ENCODE measurements around the gene DNPH1.

DNPH1 gene

DNA sequence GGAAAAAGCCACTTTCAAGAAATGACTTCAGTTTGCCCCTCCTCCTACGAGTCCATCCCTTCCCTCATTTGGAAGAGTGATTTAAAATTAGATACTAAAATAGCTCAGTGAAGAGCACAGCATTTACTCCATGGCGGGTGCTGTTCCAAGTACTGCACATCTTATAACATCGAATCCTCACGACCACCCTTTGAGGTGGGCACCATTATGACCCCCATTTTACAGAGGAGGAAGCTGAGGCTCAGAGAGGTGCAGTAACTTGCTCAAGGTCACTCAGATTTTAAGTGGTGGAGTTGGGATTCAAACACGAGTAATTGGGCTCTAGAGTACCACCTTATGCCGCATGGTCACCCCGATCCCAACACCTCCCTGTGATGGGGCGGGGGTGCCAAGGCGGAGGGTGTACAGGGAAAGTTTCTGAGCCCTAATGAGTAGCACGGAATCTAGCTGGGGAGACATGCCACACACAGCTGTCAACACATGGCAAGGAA is 39.5 kb upstream of the DNPH1 start:
- Mint-ChIP-seq H3K4me3 (peak overlapping the region; percentile 65), H3K27ac (no peak overlapping the region), H3K36me3 (no peaks in the 10 kb centered on the region), H3K9me3 (no peaks in the 10 kb centered on the region), H3K4me1 (peaks cover 19% of the 10 kb centered on the region)
- DNase-seq (ENCODE audit: low spot score in 2 of 2): no peak
- ATAC-seq: no peak

- H3K9me3 Mint-ChIP-seq: no peaks in the 10 kb centered on the region
- DNase-seq (ENCODE audit: low spot score in 2 of 2) (no peak), ATAC-seq (no peak)
- no peak overlapping the region for H3K27ac Mint-ChIP-seq
- peak overlapping the region; percentile 65 for H3K4me3 Mint-ChIP-seq
- H3K4me1 Mint-ChIP-seq: peaks cover 24% of the 10 kb centered on the region
- no peaks in the 10 kb centered on the region for H3K36me3 Mint-ChIP-seq
These were observed 39.0 kb upstream of the DNPH1 start for GRCh38 chr6:43268355-43268700.

- no peak for ATAC-seq
- Mint-ChIP-seq H3K4me3 (no peak overlapping the region), H3K27ac (no peak overlapping the region), H3K4me1 (peaks cover 27% of the 10 kb centered on the region), H3K36me3 (no peaks in the 10 kb centered on the region), H3K9me3 (no peaks in the 10 kb centered on the region)
- DNase-seq (ENCODE audit: low spot score in 2 of 2): no peak
These were observed 38.5 kb upstream of the DNPH1 start for GRCh38 chr6:43267619-43268354.

GRCh38 chr6:43265564-43265963 is 36.3 kb upstream of the DNPH1 start:
- Mint-ChIP-seq H3K4me3 (no peak overlapping the region), H3K9me3 (no peaks in the 10 kb centered on the region), H3K36me3 (no peaks in the 10 kb centered on the region), H3K27ac (no peak overlapping the region), H3K4me1 (peaks cover 27% of the 10 kb centered on the region)
- ATAC-seq (no peak), DNase-seq (ENCODE audit: low spot score in 2 of 2) (no peak)

DNA sequence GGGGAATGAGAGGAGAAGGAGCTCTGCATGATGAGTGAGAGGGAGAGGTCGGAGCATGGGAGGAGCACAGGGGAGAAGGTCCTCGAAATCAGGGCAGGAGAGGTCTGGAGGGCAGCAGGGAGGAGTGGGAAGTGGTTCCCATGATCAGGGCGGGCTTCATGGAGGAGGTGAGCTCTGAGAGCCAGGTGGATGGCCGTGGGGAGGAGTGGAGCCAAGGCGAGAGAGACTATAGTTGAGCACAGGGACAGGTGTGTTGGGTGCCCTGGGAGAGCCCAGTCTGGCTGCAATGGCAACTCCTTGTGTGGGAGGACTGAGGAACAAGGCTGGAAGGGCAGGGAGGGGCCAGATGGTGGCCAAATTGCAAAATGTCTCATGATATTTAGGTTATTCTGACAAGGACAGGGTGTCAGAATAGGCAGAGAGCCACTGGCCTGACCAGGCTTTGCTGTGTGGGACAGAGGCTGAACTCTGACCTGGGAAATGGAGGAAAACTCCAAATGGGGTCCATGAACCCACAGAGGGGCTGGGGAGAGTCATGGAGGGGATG is 35.4 kb upstream of the DNPH1 start:
- Mint-ChIP-seq H3K4me3 (no peak overlapping the region), H3K9me3 (no peaks in the 10 kb centered on the region), H3K36me3 (no peaks in the 10 kb centered on the region), H3K4me1 (peaks cover 22% of the 10 kb centered on the region), H3K27ac (peak overlapping the region; percentile 86)
- no peak for ATAC-seq
- DNase-seq (ENCODE audit: low spot score in 2 of 2): no peak

- Mint-ChIP-seq H3K9me3 (no peaks in the 10 kb centered on the region), H3K36me3 (no peaks in the 10 kb centered on the region), H3K4me3 (no peak overlapping the region), H3K27ac (peak overlapping the region; percentile 48), H3K4me1 (peaks cover 18% of the 10 kb centered on the region)
- peak; percentile 53 to 84 for DNase-seq (ENCODE audit: low spot score in 2 of 2)
- ATAC-seq: peak; percentile 94
These were observed 34.3 kb upstream of the DNPH1 start for GRCh38 chr6:43263314-43264178.

DNA sequence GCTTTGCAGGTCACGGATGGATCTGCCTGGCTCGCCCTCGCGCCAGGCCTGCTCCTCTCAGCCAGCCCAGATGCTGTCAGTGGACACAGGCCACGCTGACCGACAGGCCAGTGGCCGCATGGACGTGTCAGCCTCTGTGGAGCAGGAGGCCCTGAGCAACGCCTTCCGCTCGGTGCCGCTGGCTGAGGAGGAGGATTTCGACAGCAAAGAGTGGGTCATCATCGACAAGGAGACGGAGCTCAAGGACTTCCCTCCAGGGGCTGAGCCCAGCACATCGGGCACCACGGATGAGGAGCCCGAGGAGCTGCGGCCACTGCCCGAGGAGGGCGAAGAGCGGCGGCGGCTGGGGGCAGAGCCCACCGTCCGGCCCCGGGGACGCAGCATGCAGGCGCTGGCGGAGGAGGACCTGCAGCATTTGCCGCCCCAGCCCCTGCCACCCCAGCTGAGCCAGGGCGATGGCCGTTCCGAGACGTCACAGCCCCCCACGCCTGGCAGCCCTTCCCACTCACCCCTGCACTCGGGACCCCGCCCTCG is 33.6 kb upstream of the DNPH1 start:
- Mint-ChIP-seq H3K9me3 (no peaks in the 10 kb centered on the region), H3K4me1 (peaks cover 18% of the 10 kb centered on the region), H3K4me3 (no peak overlapping the region), H3K27ac (no peak overlapping the region), H3K36me3 (no peaks in the 10 kb centered on the region)
- no peak for DNase-seq (ENCODE audit: low spot score in 2 of 2)
- ATAC-seq: no peak

DNA sequence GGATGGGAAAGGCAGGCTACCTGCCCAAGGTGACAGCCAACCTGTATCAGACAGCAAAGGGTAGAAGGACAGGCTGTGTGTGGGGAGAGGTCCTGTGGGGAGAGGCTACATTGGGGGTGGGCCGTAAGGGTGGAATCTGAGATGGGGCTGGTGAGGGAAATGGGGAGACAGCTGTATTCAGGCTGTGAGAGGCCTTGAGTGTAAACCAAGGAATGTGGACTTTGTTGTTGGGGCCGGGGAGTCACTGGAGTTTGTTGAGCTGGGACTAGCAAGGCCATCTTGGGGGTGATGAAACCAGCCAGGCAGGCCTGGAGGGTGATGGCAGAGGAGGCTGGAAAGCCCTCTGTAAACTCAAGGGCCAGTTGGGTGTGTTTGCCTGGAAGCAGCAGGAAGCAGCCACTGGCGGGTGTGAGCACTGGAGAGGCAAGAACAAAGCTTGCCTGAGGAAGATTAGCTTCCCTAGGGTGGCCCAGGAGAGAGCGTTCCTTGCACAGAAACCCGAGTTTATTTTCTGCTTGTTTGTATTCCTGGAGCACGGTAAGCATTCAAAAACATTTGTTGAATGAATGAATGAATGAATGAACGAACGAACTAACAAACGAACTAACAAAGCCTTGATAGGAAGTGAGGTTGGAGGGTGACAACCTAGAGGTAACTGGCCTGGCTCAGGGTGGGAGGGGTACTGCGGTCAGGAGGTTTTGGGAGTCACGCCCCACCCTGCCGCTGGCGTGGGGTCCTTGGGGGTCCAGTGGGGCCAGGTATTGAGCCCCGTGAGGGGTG is 32.9 kb upstream of the DNPH1 start:
- no peaks in the 10 kb centered on the region for H3K36me3 Mint-ChIP-seq
- peak overlapping the region; percentile 23 for H3K27ac Mint-ChIP-seq
- no peak overlapping the region for H3K4me3 Mint-ChIP-seq
- peaks cover 25% of the 10 kb centered on the region for H3K4me1 Mint-ChIP-seq
- no peaks in the 10 kb centered on the region for H3K9me3 Mint-ChIP-seq
- no peak for DNase-seq (ENCODE audit: low spot score in 2 of 2)
- no peak for ATAC-seq

DNA sequence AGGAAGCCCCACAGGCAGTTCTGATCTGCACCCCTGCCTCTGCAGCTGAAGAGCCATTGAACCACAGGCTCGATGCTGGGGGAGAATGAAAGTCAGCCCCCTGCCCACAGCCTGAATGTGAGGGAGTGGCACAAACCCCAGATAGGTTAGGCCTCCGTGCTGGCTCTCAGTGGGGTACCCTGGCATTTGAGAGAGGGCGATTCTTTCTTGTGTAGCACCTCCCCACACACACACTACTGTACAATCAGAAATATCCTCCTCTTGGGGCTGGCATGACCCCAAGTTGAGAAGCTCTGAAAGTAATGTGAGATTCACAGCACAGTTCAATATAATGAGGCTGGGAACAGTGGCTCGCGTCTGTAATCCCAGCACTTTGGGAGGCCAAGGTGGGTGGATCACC is 31.9 kb upstream of the DNPH1 start:
- no peaks in the 10 kb centered on the region for H3K36me3 Mint-ChIP-seq
- ATAC-seq (no peak), DNase-seq (ENCODE audit: low spot score in 2 of 2) (no peak)
- H3K27ac Mint-ChIP-seq: peak overlapping the region; percentile 23
- H3K4me3 Mint-ChIP-seq: no peak overlapping the region
- H3K9me3 Mint-ChIP-seq: no peaks in the 10 kb centered on the region
- peaks cover 29% of the 10 kb centered on the region for H3K4me1 Mint-ChIP-seq

DNA sequence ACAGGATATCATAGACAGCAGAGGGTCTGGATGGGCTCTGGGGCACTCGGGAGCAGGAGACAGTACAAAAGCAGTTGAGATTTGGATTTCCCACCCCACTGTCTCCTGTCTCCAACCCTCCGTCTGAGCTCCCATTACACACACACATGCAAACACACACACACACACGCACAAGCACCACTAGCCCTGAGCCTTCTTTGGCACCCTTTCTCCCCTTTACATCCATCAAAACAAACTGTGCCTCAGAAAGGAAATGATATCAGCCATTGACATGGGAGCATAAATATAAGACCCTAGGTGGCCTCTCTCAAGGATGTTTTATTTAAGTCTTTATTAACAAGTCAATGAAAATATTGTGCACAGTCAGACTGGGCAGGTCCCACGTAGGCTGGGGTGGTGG is 31.5 kb upstream of the DNPH1 start:
- H3K4me3 Mint-ChIP-seq: no peak overlapping the region
- H3K27ac Mint-ChIP-seq: peak overlapping the region; percentile 35
- ATAC-seq (no peak), DNase-seq (ENCODE audit: low spot score in 2 of 2) (no peak)
- H3K4me1 Mint-ChIP-seq: peaks cover 32% of the 10 kb centered on the region
- peaks cover 3% of the 10 kb centered on the region for H3K36me3 Mint-ChIP-seq
- H3K9me3 Mint-ChIP-seq: no peaks in the 10 kb centered on the region

GRCh38 chr6:43258807-43259686 is 29.8 kb upstream of the DNPH1 start:
- Mint-ChIP-seq H3K4me1 (peaks cover 43% of the 10 kb centered on the region), H3K4me3 (no peak overlapping the region), H3K36me3 (peaks cover 6% of the 10 kb centered on the region), H3K27ac (peak overlapping the region; percentile 83), H3K9me3 (no peaks in the 10 kb centered on the region)
- DNase-seq (ENCODE audit: low spot score in 2 of 2): no peak
- ATAC-seq: no peak

DNA sequence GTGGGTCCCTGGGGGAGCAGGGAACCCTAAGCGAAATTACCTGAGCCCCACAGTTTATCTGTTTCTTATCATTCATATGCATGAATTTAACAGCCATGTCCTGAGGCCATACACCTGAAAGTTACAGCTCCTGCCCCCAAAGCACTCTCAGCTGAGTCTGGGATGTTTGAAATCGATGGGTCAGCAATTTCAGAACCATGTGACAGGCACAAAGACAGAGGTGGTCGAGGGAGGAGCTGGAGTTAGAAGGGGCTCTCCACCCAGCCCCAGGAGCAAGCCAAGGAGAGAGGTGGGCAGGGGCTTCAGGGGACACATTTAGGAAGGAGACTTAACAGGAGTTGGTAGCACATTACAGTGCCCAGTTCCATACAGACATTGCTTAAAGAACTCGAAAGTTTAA is 28.9 kb upstream of the DNPH1 start:
- peaks cover 6% of the 10 kb centered on the region for H3K36me3 Mint-ChIP-seq
- peaks cover 39% of the 10 kb centered on the region for H3K4me1 Mint-ChIP-seq
- ATAC-seq: no peak
- no peak overlapping the region for H3K4me3 Mint-ChIP-seq
- no peaks in the 10 kb centered on the region for H3K9me3 Mint-ChIP-seq
- DNase-seq (ENCODE audit: low spot score in 2 of 2): no peak
- peak overlapping the region; percentile 83 for H3K27ac Mint-ChIP-seq

GRCh38 chr6:43257367-43258145 is 28.3 kb upstream of the DNPH1 start:
- no peak overlapping the region for H3K4me3 Mint-ChIP-seq
- H3K27ac Mint-ChIP-seq: peak overlapping the region; percentile 83
- ATAC-seq (peak; percentile 64), DNase-seq (ENCODE audit: low spot score in 2 of 2) (no peak)
- peaks cover 6% of the 10 kb centered on the region for H3K36me3 Mint-ChIP-seq
- H3K4me1 Mint-ChIP-seq: peaks cover 38% of the 10 kb centered on the region
- H3K9me3 Mint-ChIP-seq: no peaks in the 10 kb centered on the region
